ENCODE results near the gene PRSS38.

DNA sequence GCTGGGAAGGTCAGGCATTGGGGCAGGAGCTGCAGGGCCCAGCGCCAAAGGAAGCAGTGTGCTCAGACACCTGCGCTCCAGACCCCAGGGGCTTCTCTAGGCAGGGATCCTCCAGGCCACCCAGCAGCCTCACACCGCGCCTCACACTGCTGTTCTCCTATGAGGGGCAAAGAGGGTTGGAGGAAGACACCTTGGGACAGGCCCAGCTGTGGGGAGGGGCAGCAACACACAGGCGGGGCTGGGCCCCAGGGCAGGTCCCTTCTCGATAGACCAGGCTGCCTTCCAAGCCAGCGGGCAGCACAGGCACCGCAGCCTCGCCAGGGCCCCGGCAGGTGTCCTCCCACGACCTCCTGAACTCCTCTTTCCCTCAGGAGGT, 20.7 kb upstream of the PRSS38 start:
- TF ChIP-seq, protein P1, sequence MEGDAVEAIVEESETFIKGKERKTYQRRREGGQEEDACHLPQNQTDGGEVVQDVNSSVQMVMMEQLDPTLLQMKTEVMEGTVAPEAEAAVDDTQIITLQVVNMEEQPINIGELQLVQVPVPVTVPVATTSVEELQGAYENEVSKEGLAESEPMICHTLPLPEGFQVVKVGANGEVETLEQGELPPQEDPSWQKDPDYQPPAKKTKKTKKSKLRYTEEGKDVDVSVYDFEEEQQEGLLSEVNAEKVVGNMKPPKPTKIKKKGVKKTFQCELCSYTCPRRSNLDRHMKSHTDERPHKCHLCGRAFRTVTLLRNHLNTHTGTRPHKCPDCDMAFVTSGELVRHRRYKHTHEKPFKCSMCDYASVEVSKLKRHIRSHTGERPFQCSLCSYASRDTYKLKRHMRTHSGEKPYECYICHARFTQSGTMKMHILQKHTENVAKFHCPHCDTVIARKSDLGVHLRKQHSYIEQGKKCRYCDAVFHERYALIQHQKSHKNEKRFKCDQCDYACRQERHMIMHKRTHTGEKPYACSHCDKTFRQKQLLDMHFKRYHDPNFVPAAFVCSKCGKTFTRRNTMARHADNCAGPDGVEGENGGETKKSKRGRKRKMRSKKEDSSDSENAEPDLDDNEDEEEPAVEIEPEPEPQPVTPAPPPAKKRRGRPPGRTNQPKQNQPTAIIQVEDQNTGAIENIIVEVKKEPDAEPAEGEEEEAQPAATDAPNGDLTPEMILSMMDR (conservative IDR thresholded peaks at IDR 0.05; ENCODE audit: low read depth in 2 of 2): no peak
- TF ChIP-seq POLR2AphosphoS5 (IDR thresholded peaks at IDR 0.05; ENCODE audit: low read depth) (no peak), EZH2phosphoT487 (IDR thresholded peaks at IDR 0.05; ENCODE audit: unreplicated experiment) (no peak), EZH2 (IDR thresholded peaks at IDR 0.05; ENCODE audit: low read depth, unreplicated experiment) (no peak), JUNB (IDR thresholded peaks at IDR 0.05; ENCODE audit: unreplicated experiment) (no peak), CREB1 (CRISPR knock-in tag; IDR thresholded peaks at IDR 0.05; ENCODE audit: low read depth) (no peak), REST (IDR thresholded peaks at IDR 0.05; ENCODE audit: unreplicated experiment) (no peak), NANOG (IDR thresholded peaks at IDR 0.05; ENCODE audit: borderline replicate concordance) (no peak), ZNF114 (CRISPR knock-in tag; IDR thresholded peaks at IDR 0.05) (no peak)
